GM12864 (cell line): Measurements from ENCODE around the gene BAG5.
A peak's percentile ranks its signal among the peaks of the same experiment; 100 is the strongest.

ENCODE experiments used
- DNase-seq: peaks from one replicate; pipeline ENCODE4 v3.0.0-alpha.2; 2011; ENCODE audit warnings: low read depth
- H3K4me3 ChIP-seq: 2 replicates; pipeline ENCODE4 v1.5.1; 2011; ENCODE audit warnings: mild to moderate bottlenecking, low read depth, low read length, control low read depth
- TF ChIP-seq, protein P1 (sequence below): IDR thresholded peaks from 2 replicates; pipeline ENCODE4 v1.5.1; 2011; ENCODE audit warnings: low read depth, mild to moderate bottlenecking, moderate library complexity, low read length, control low read depth, inconsistent platforms; ENCODE audit errors: missing control alignments

The BAG5 gene

DNA sequence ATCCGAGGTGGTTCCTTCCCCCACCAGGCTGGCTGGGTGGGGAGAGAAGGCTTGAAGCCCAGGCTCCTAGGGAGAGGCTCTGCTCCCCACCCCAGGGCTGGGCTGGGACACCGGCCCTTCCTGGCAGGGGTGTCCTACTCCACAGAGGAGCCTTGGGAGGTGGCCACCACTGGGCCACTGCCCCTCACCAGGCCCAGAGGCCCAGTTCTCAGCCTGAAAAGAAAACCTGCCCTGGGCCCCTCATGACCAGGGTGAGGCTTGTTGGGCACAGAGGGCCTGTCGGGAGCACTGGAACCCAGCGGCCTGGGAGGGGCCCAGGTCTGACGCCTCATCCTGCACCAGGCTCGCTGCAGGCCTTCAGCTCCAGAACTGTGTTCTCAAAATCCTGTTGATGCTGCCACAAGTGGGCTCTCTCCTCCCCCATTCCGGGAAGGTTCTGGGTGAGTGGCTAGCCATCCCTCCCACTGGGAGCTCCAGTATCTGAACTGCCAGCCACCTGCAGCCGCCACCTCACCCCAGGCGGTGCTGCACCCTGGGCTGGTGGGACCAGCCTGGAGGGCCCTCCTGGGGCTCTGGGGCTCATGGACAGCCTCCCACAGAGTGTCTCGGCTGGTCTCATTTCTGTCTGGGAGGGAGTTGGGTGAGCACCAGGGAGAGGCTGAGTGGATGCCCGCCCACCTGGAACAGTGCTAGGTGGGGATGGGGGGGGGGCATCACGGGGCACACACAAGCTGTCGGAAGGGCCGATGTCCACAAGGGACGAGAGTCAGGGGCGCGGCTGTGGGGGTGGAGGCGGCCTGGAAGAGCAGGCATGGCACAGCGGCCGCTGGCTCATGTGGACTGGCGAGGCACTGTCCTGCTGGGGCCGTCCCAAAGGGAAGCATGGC lies 11.8 kb downstream of the BAG5 start:
- no peak overlapping the region for H3K4me3 ChIP-seq
- no peak for DNase-seq
- TF ChIP-seq, protein P1, sequence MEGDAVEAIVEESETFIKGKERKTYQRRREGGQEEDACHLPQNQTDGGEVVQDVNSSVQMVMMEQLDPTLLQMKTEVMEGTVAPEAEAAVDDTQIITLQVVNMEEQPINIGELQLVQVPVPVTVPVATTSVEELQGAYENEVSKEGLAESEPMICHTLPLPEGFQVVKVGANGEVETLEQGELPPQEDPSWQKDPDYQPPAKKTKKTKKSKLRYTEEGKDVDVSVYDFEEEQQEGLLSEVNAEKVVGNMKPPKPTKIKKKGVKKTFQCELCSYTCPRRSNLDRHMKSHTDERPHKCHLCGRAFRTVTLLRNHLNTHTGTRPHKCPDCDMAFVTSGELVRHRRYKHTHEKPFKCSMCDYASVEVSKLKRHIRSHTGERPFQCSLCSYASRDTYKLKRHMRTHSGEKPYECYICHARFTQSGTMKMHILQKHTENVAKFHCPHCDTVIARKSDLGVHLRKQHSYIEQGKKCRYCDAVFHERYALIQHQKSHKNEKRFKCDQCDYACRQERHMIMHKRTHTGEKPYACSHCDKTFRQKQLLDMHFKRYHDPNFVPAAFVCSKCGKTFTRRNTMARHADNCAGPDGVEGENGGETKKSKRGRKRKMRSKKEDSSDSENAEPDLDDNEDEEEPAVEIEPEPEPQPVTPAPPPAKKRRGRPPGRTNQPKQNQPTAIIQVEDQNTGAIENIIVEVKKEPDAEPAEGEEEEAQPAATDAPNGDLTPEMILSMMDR = no peak

DNA sequence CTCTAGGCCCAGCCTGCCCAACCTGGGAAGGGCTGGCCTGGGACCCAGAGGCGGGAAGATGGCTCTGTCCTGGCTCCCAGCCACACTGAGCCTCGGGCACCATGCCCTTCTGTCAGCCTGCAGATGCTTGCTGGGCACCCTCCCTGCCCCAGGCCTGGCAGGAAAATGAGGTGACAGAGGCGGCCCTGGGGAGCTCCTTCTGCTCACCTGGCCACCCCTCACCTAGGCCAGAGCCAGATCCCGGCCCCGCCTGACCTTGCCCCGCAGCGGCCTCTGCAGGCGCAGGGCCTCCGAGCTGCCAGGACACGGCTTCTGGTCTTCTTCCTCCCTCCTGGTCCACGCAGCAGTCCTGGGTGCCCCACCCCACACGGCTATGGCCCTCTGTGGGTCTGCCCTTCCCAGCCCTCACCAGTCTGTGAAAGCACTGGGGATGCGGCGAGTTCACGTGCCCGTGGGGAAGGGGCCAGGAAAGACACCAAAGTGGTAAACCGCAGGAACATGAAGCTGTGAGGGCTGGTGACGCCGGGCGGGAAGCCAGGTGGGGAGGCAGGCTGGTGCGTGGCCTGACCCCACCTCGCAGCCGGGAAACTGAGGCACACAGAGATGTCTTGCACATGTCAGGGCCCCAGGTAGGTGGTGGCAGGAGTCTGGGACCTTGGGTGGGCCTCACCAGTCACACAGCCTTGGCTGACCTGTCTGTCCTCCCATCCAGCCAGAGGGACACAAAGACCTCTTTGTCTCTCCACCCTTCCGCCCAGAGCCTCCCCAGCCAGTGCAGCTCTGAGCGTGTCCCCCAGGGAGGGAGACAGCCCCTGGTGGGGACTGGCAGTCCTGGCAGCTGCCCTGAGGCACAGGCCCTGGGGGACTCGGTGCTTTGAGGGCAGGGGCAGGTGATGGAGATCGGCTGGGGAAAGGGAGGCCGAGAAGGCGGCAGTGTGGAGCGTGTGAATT lies 12.8 kb downstream of the BAG5 start:
- TF ChIP-seq, protein P1 = no peak
- DNase-seq = no peak
- no peak overlapping the region for H3K4me3 ChIP-seq

DNA sequence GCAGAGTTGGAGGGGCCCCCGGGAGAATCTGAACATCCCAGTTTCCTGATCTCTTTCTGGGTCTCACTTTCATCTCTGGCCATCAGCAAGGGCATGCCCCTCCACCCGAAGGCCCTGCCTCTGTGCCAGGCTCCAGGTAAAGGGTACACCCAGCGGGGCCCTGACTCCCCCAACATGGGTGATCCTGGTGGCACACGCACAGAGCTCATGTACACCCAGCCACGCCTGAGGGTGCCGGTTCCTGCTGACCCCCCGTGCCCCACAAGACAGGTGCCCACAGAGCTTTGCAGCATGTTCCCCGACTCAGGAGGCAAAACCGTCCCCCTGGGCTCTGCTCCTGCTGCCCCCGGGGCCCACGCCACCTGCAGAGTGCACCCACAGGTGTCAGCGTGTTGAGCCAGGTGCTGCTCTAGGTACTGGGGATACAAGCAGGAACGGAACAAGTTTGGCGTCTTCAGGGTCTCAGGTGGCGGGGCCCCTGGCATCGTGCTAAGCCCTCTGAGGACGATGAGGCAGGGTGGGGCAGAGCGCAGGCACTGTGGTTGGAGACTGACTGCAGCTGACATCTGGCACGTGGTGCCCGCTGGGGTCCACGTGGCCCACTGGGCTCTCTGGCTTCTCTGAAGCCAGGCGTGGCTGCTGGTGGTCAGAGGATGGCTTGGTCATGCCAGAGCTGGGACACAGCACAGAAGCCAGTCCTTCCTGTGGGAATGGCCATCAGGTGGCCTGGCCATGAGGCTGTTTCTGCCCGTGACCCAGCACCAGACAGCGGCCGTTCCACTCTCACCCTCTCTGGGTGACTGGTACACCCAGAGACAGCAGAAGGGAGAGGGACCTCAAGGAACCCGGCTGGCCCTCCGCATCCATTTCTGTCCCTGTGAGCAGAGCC lies 13.8 kb downstream of the BAG5 start:
- TF ChIP-seq, protein P1 = no peak
- no peak overlapping the region for H3K4me3 ChIP-seq
- DNase-seq = no peak

DNA sequence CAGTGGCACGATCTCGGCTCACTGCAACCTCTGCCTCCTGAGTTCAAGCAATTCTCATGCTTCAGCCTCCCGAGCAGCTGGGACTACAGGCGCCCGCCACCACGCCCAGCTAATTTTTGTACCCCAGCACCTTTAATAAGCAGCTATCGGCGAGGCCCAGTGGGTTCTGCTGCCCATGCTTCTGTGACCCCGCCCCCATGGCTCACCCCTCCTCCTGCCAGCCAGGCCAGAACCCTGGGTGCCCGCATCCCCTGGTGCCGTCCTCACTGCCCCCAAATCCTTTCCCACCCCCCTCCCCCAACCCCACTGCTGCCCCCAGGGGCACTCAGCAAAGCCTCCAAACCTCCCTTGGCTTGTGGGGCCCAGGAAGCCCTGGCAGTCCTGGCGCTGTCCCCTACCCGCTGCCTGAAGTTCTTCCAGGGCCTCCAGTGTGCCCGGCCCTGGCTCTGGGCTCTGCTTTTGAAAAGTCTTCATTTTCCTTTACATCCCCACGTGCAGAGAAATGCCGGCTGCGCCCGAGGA lies 14.5 kb downstream of the BAG5 start:
- H3K4me3 ChIP-seq = no peak overlapping the region
- DNase-seq = no peak
- TF ChIP-seq, protein P1 = no peak

DNA sequence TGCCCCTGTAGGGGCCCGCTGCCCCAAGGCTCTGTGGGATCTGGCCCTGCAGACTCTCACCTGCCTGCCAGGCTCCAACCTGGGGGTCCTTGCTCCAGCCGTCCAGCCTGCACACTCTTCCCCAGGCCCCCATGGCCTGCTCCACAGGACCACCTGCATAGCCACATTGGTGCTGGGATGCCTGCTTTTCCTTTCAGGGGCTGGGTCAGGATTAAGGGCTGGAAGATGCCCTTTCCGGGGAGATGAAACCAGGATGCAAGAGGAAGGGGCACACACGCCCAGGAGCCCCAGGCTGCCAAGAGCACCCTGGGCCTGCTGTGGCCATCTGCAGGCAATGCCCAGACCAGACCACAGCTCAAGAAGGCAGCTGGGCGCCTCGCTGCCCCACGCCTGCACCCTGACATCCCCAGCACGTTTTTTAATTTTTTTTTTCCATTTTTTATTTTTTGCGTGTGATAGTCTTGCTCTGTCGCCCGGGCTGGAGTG lies 15.0 kb downstream of the BAG5 start:
- TF ChIP-seq, protein P1 = no peak
- DNase-seq = no peak
- no peak overlapping the region for H3K4me3 ChIP-seq

DNA sequence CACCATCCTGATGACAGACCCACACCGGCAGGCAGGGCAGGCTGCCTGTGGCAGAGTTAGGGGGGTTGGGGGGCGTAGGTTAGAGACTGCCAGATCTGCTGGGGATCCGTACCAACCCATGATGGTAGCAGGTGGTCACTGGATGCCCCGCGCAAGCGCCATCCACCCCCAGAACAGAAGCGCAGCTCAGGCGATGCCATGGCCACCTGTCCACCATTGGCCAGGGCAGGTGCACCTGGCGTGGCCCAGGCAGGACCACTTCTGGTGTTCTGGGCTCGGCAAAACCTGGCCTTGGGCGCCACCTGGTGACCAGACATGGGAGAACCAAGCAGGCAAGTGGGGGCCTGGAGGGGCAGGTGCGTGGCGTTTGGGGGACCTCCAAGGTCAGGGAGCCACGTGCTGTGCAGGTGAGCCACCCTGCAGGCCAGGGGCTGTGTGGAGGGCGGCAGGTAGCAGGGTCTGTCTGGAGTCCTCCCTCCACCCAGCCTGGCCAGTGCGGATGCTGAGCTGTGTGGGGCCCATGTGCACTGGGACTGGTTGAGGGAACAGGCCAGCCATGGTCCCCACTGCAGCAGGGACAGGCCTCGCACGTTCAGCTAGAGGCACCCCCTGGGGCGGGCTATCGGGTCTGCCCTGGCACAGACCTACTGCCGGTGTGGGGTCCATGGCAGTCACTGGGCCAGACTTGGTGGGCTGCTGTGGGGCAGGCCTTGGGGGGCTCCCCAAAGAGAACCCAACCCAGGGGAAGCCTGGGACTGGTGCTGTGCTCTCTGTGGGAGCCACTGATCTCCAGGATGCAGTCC lies 15.6 kb downstream of the BAG5 start:
- no peak for DNase-seq
- H3K4me3 ChIP-seq = no peak overlapping the region
- TF ChIP-seq, protein P1 = peak; percentile 85
